ENCODE data around the gene PHF2.

The PHF2 gene

GRCh38 chr9:93667627-93668026 is 91.2 kb downstream of the PHF2 start:
- Histone ChIP-seq H2AFZ (ENCODE audit: low read length) (no peak overlapping the region), H3K27me3 (replicated peaks; ENCODE audit: insufficient read depth, low read length) (no peaks in the 10 kb centered on the region), H3K4me1 (ENCODE audit: low read length) (no peaks in the 10 kb centered on the region), H3F3A (ENCODE audit: insufficient read depth, low read length) (no peaks in the 10 kb centered on the region), H3K9ac (ENCODE audit: low read length) (no peak overlapping the region), H4K20me1 (ENCODE audit: insufficient read depth, low read length) (no peaks in the 10 kb centered on the region), H3K9me2 (replicated peaks; ENCODE audit: insufficient read depth, low read length) (no peaks in the 10 kb centered on the region), H3K4me3 (ENCODE audit: low read length) (no peak overlapping the region), H3K36me3 (replicated peaks; ENCODE audit: insufficient read depth, low read length) (no peaks in the 10 kb centered on the region), H3K79me2 (ENCODE audit: low read length) (no peaks in the 10 kb centered on the region), H3K9me3 (replicated peaks; ENCODE audit: insufficient read depth, low read length) (no peaks in the 10 kb centered on the region), H3K4me2 (ENCODE audit: low read depth, low read length) (no peak overlapping the region), H3K27ac (ENCODE audit: low read length) (no peak overlapping the region)
- no peak for TF ChIP-seq EZH2phosphoT487 (IDR thresholded peaks at IDR 0.05; ENCODE audit: low read length)
- TF ChIP-seq CTCF (IDR thresholded peaks at IDR 0.05; ENCODE audit: low read length) = no peak
- TF ChIP-seq EZH2 (optimal IDR thresholded peaks at IDR 0.05; ENCODE audit: low read depth, low read length) = no peak
- DNase-seq = no peak

DNA sequence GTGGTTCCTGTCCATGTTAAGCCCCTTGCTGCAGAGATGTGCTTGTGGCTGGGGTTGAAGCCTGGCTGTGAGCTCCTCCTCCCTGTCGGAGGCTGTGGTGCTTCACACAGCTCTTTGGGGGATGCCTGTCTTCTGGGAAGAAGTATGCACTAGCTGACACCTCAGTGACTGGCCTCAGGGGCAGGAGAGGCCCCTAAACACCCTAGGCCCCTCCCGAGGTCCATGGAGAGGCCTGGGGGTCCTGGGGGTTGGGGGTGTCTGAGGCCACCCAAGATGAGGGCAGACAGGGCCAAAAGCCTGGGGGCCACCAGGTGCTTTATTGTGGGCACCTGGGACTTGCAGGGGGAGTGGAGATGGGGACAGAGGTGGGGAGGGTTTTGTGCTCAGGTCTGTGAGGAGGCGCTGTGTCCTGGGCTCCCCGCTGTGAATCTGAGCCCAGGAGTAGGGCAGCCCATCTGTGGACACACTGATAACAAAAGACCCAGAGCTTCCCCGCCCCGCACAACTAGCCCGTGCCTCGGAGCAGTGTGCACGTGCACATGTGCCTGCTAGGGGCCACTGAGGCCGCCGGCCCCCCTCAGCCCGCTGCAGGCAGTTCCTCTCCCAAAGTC is 92.0 kb downstream of the PHF2 start:
- H3K36me3 ChIP-seq (replicated peaks; ENCODE audit: insufficient read depth, low read length) = no peaks in the 10 kb centered on the region
- no peak for DNase-seq

GRCh38 chr9:93669116-93669957 is 93.0 kb downstream of the PHF2 start:
- H3K4me2 ChIP-seq (ENCODE audit: low read depth, low read length) = no peak overlapping the region
- H2AFZ ChIP-seq (ENCODE audit: low read length) = no peak overlapping the region
- no peak overlapping the region for H3K27ac ChIP-seq (ENCODE audit: low read length)
- no peaks in the 10 kb centered on the region for H3K9me2 ChIP-seq (replicated peaks; ENCODE audit: insufficient read depth, low read length)
- H3K27me3 ChIP-seq (replicated peaks; ENCODE audit: insufficient read depth, low read length) = no peaks in the 10 kb centered on the region
- no peaks in the 10 kb centered on the region for H3K9me3 ChIP-seq (replicated peaks; ENCODE audit: insufficient read depth, low read length)
- H3K4me1 ChIP-seq (ENCODE audit: low read length) = no peaks in the 10 kb centered on the region
- no peaks in the 10 kb centered on the region for H3K79me2 ChIP-seq (ENCODE audit: low read length)
- no peak for DNase-seq
- H3F3A ChIP-seq (ENCODE audit: insufficient read depth, low read length) = no peaks in the 10 kb centered on the region
- H3K36me3 ChIP-seq (replicated peaks; ENCODE audit: insufficient read depth, low read length) = no peaks in the 10 kb centered on the region
- TF ChIP-seq EZH2phosphoT487 (IDR thresholded peaks at IDR 0.05; ENCODE audit: low read length) (no peak), EZH2 (optimal IDR thresholded peaks at IDR 0.05; ENCODE audit: low read depth, low read length) (no peak), CTCF (IDR thresholded peaks at IDR 0.05; ENCODE audit: low read length) (no peak)
- no peak overlapping the region for H3K4me3 ChIP-seq (ENCODE audit: low read length)
- H3K9ac ChIP-seq (ENCODE audit: low read length) = no peak overlapping the region
- no peaks in the 10 kb centered on the region for H4K20me1 ChIP-seq (ENCODE audit: insufficient read depth, low read length)

More for the DNA sequence above, 92.0 kb downstream of the PHF2 start:
- H3F3A ChIP-seq (ENCODE audit: insufficient read depth, low read length) = no peaks in the 10 kb centered on the region
- H3K4me2 ChIP-seq (ENCODE audit: low read depth, low read length) = no peak overlapping the region
- H3K9ac ChIP-seq (ENCODE audit: low read length) = no peak overlapping the region
- H3K4me1 ChIP-seq (ENCODE audit: low read length) = no peaks in the 10 kb centered on the region
- H3K79me2 ChIP-seq (ENCODE audit: low read length) = no peaks in the 10 kb centered on the region
- H3K27me3 ChIP-seq (replicated peaks; ENCODE audit: insufficient read depth, low read length) = no peaks in the 10 kb centered on the region
- no peak overlapping the region for H3K27ac ChIP-seq (ENCODE audit: low read length)
- no peaks in the 10 kb centered on the region for H3K9me2 ChIP-seq (replicated peaks; ENCODE audit: insufficient read depth, low read length)
- no peak overlapping the region for H2AFZ ChIP-seq (ENCODE audit: low read length)
- H3K9me3 ChIP-seq (replicated peaks; ENCODE audit: insufficient read depth, low read length) = no peaks in the 10 kb centered on the region
- no peaks in the 10 kb centered on the region for H4K20me1 ChIP-seq (ENCODE audit: insufficient read depth, low read length)
- no peak for TF ChIP-seq EZH2 (optimal IDR thresholded peaks at IDR 0.05; ENCODE audit: low read depth, low read length)
- no peak for TF ChIP-seq CTCF (IDR thresholded peaks at IDR 0.05; ENCODE audit: low read length)
- TF ChIP-seq EZH2phosphoT487 (IDR thresholded peaks at IDR 0.05; ENCODE audit: low read length) = no peak
- no peak overlapping the region for H3K4me3 ChIP-seq (ENCODE audit: low read length)
